Raji (cell line): ENCODE results near the gene YPEL2.

ENCODE experiments used
- POLR2A ChIP-seq: IDR thresholded peaks from 2 replicates; pipeline ENCODE4 v1.6.1; 2011; ENCODE audit warnings: low read depth, low read length, control low read depth; ENCODE audit not compliant: insufficient read depth

YPEL2 gene

GRCh38 chr17:59376506-59376905, 45.1 kb downstream of the YPEL2 start:
- TF ChIP-seq POLR2A, result no peak

- TF ChIP-seq POLR2A, result no peak
These were observed 46.0 kb downstream of the YPEL2 start for GRCh38 chr17:59377410-59377809.

- no peak for TF ChIP-seq POLR2A
These were observed 47.2 kb downstream of the YPEL2 start for GRCh38 chr17:59378675-59379074.

GRCh38 chr17:59380474-59380873, 49.0 kb downstream of the YPEL2 start:
- no peak for TF ChIP-seq POLR2A

GRCh38 chr17:59381716-59382570, 50.5 kb downstream of the YPEL2 start:
- TF ChIP-seq POLR2A, result no peak

GRCh38 chr17:59383893-59384292, 52.4 kb downstream of the YPEL2 start:
- TF ChIP-seq POLR2A, result no peak

GRCh38 chr17:59387351-59388068, 56.1 kb downstream of the YPEL2 start:
- TF ChIP-seq POLR2A, result no peak

GRCh38 chr17:59388069-59388556, 56.7 kb downstream of the YPEL2 start:
- no peak for TF ChIP-seq POLR2A

- no peak for TF ChIP-seq POLR2A
These were observed 57.6 kb downstream of the YPEL2 start for GRCh38 chr17:59389066-59389465.

- TF ChIP-seq POLR2A, result no peak
These were observed 59.6 kb downstream of the YPEL2 start for GRCh38 chr17:59391021-59391420.

GRCh38 chr17:59392973-59393679, 61.7 kb downstream of the YPEL2 start:
- no peak for TF ChIP-seq POLR2A

- TF ChIP-seq POLR2A, result no peak
These were observed 64.8 kb downstream of the YPEL2 start for GRCh38 chr17:59396134-59396826.

GRCh38 chr17:59397316-59398073, 66.0 kb downstream of the YPEL2 start:
- TF ChIP-seq POLR2A, result no peak

GRCh38 chr17:59399914-59400313, 68.5 kb downstream of the YPEL2 start:
- no peak for TF ChIP-seq POLR2A
